Calu3 (cell line): ENCODE data around the gene RASSF6. TPM values are rescaled to one million over a fixed set of nuclear protein-coding genes. Genes with fewer than 3 reads are reported as not detected.

Source experiments
- BruUV-seq: library from RNA; stranded (reverse); fragments of 400-500 nt; replicated peaks from 2 replicates; lab custom pipeline; 2021; lab: Mats Ljungman, UMichigan
- CTCF ChIA-PET: fragments of 300-600 bp; sonication (Branson Sonifier 250); formaldehyde crosslinking; loops from one replicate; lab custom pipeline; 2022; ENCODE audit warnings: antibody characterized with exemption; lab: Charles Lee
- DNase-seq: peaks from one replicate; pipeline ENCODE4 v3.0.0; 2022
- H3K27ac Mint-ChIP-seq: one replicate; pipeline ENCODE4 v1.8.0; 2022; ENCODE audit warnings: mixed read lengths; ENCODE audit not compliant: unreplicated experiment
- H3K27me3 Mint-ChIP-seq: one replicate; pipeline ENCODE4 v1.8.0; 2022; ENCODE audit warnings: mixed read lengths; ENCODE audit not compliant: unreplicated experiment
- H3K36me3 Mint-ChIP-seq: one replicate; pipeline ENCODE4 v1.8.0; 2022; ENCODE audit warnings: mild to moderate bottlenecking, moderate library complexity, mixed read lengths; ENCODE audit not compliant: insufficient read depth, unreplicated experiment
- H3K4me1 Mint-ChIP-seq: one replicate; pipeline ENCODE4 v1.8.0; 2022; ENCODE audit warnings: mild to moderate bottlenecking, low read depth, mixed read lengths; ENCODE audit not compliant: unreplicated experiment
- H3K4me3 Mint-ChIP-seq: one replicate; pipeline ENCODE4 v1.8.0; 2022; ENCODE audit warnings: mild to moderate bottlenecking, low read depth, moderate library complexity, mixed read lengths; ENCODE audit not compliant: unreplicated experiment
- H3K9me3 Mint-ChIP-seq: one replicate; pipeline ENCODE4 v1.8.0; 2022; ENCODE audit warnings: low read depth, mixed read lengths; ENCODE audit not compliant: unreplicated experiment
- CTCF ChIP-seq: fragments of 200-600 bp; IDR thresholded peaks from one replicate; pipeline ENCODE4 v1.8.0; 2022; ENCODE audit warnings: antibody characterized with exemption; ENCODE audit not compliant: unreplicated experiment
- intact Hi-C: fragments of 100-400 bp; cut with micrococcal nuclease; formaldehyde crosslinking; loops from one replicate; pipeline ENCODE4 v1.10.0; 2022; ENCODE audit not compliant: unreplicated experiment
- total RNA-seq: library from RNA; stranded (reverse); gene quantifications from 2 replicates; pipeline ENCODE4 v1.2.3, GENCODE V29; 2022

RASSF6 gene
- total RNA-seq, 1 experiment from 2014 or later, result 12.8 TPM

DNA sequence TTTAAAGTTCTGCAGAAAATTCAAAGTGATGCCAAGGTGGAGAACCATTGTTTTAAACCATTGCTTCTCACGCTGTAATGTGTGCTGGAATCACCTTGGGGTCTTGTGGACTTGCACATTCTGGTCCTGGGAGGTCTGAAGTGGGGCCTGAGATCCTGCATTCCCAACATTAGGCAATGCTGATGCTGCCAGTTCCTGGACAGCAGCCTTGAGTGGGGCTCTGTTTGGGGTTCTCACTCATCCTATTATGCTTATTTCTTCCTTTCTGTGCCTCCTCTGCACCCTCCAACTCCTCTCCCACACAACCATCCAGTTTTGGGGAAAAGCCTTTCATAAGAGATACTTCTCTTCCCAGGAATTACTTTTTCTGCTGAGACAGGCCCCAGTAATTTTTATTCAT is 44.2 kb upstream of the RASSF6 start:
- H3K36me3 Mint-ChIP-seq, result peaks cover under 1% of the 10 kb centered on the region

DNA sequence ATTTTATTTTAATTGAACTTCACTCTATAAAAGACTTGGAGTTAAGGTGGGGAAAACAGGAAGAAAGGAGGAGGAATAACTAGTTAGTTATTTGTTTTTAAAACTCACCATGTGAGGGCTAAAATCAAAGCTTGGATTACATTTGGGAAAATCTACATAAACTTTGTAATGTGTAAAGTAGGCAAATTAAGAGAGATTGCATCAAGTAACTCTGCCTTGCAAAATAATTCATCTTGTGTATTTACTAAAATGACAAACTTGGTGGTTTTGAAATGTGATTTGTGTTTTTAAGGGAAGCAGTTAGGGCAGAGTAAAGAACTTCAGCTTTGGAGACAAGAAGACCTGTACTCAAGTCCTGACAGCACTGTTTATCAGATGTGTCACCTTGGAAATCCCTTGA is 43.3 kb upstream of the RASSF6 start:
- DNase-seq, result no peak
- H3K4me3 Mint-ChIP-seq, result no peak overlapping the region
- TF ChIP-seq CTCF, result no peak
- CTCF ChIA-PET, result interaction anchor here (3.2 kb wide), 1 partner anchor 201 kb away, joined by 12 read pairs; no protein-coding TSS in a partner anchor
- H3K27me3 Mint-ChIP-seq, result no peaks in the 10 kb centered on the region
- H3K9me3 Mint-ChIP-seq, result no peaks in the 10 kb centered on the region
- no peaks in the 10 kb centered on the region for H3K36me3 Mint-ChIP-seq
- intact Hi-C loops, result loop anchor here (5.0 kb wide), 1 partner anchor 469 kb away; no protein-coding TSS in a partner anchor
- peaks cover 39% of the 10 kb centered on the region for H3K4me1 Mint-ChIP-seq
- peak overlapping the region; percentile 50 for H3K27ac Mint-ChIP-seq
- BruUV-seq, result no TSS peak

More for the DNA sequence above, 44.2 kb upstream of the RASSF6 start:
- Mint-ChIP-seq H3K27me3 (no peaks in the 10 kb centered on the region), H3K27ac (peak overlapping the region; percentile 67), H3K9me3 (no peaks in the 10 kb centered on the region), H3K4me1 (peaks cover 48% of the 10 kb centered on the region), H3K4me3 (no peak overlapping the region)
- intact Hi-C loops, result loop anchor here (5.0 kb wide), 1 partner anchor 468 kb away; no protein-coding TSS in a partner anchor
- DNase-seq, result no peak
- BruUV-seq, result no TSS peak
- CTCF ChIA-PET, result interaction anchor here (3.2 kb wide), 1 partner anchor 200 kb away, joined by 12 read pairs; no protein-coding TSS in a partner anchor
- TF ChIP-seq CTCF, result no peak

- H3K9me3 Mint-ChIP-seq, result no peaks in the 10 kb centered on the region
- peak overlapping the region; percentile 50 for H3K27ac Mint-ChIP-seq
- BruUV-seq, result no TSS peak
- no peak for DNase-seq
- H3K4me1 Mint-ChIP-seq, result peaks cover 33% of the 10 kb centered on the region
- peak; percentile 28 for TF ChIP-seq CTCF
- intact Hi-C loops, result loop anchor here (1.0 to 5.0 kb wide), 3 partner anchors 203 to 469 kb away; no protein-coding TSS in a partner anchor
- no peaks in the 10 kb centered on the region for H3K27me3 Mint-ChIP-seq
- H3K4me3 Mint-ChIP-seq, result no peak overlapping the region
- CTCF ChIA-PET, result interaction anchor here (0.7 to 3.2 kb wide), 2 partner anchors 165 to 202 kb away, joined by 3 to 12 read pairs; no protein-coding TSS in a partner anchor
- no peaks in the 10 kb centered on the region for H3K36me3 Mint-ChIP-seq
These were observed 42.7 kb upstream of the RASSF6 start for GRCh38 chr4:73662709-73663546.

GRCh38 chr4:73661646-73662119 is 41.4 kb upstream of the RASSF6 start:
- Mint-ChIP-seq H3K4me3 (no peak overlapping the region), H3K4me1 (peaks cover 32% of the 10 kb centered on the region), H3K27me3 (no peaks in the 10 kb centered on the region), H3K27ac (peak overlapping the region; percentile 56), H3K9me3 (no peaks in the 10 kb centered on the region), H3K36me3 (no peaks in the 10 kb centered on the region)
- no peak for DNase-seq
- CTCF ChIA-PET, result interaction anchor here (1.0 to 3.2 kb wide), 2 partner anchors 46 to 203 kb away, joined by 3 to 12 read pairs; no protein-coding TSS in a partner anchor
- no TSS peak for BruUV-seq
- intact Hi-C loops, result loop anchor here (1.0 to 5.0 kb wide), 3 partner anchors 205 to 471 kb away; no protein-coding TSS in a partner anchor
- no peak for TF ChIP-seq CTCF
